WI38 (cell line): Measurements from ENCODE around the gene POLE.

ENCODE experiments used
- H3K4me3 ChIP-seq: 2 replicates; pipeline ENCODE4 v1.5.1; 2011; ENCODE audit warnings: low read depth, mild to moderate bottlenecking, control low read depth, low read length
- TF ChIP-seq, protein P1 (sequence below): IDR thresholded peaks from 2 replicates; pipeline ENCODE4 v1.5.1; 2012; ENCODE audit warnings: low read depth, mild to moderate bottlenecking, control low read depth, low read length

Gene POLE

DNA sequence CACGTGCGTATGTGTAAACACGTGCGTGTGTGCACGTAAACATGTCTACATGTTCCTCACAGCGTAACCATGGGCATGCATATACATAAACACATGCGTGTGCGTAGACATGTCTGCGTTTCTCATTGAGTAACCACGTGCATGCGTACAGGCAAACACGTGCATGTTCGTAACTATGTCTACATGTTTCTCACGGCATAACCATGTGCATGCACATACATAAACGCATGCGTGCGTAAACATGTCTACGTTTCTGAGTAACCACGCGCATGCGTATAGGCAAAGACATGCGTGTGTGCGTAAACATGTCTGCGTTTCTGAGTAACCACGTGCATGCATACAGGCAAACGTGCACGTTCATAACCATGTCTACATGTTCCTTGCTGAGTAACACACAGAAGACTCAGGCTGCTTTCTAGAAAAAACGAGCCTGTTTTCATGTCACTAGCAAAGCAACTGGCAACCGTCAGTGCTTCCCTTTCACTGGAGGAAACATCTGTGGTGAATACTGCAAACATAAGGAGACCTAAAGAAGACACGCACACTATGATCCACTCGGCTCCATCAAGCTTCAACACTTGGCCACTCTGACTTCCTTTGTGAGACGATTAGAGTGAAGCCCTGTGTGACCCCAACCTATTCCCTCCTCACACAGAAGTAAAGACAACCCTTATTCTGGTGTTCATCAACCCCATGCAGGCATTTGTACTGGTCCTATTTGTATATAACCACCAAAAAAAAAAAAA, 28.8 kb downstream of the POLE start:
- TF ChIP-seq, protein P1, sequence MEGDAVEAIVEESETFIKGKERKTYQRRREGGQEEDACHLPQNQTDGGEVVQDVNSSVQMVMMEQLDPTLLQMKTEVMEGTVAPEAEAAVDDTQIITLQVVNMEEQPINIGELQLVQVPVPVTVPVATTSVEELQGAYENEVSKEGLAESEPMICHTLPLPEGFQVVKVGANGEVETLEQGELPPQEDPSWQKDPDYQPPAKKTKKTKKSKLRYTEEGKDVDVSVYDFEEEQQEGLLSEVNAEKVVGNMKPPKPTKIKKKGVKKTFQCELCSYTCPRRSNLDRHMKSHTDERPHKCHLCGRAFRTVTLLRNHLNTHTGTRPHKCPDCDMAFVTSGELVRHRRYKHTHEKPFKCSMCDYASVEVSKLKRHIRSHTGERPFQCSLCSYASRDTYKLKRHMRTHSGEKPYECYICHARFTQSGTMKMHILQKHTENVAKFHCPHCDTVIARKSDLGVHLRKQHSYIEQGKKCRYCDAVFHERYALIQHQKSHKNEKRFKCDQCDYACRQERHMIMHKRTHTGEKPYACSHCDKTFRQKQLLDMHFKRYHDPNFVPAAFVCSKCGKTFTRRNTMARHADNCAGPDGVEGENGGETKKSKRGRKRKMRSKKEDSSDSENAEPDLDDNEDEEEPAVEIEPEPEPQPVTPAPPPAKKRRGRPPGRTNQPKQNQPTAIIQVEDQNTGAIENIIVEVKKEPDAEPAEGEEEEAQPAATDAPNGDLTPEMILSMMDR = no peak
- no peak overlapping the region for H3K4me3 ChIP-seq

DNA sequence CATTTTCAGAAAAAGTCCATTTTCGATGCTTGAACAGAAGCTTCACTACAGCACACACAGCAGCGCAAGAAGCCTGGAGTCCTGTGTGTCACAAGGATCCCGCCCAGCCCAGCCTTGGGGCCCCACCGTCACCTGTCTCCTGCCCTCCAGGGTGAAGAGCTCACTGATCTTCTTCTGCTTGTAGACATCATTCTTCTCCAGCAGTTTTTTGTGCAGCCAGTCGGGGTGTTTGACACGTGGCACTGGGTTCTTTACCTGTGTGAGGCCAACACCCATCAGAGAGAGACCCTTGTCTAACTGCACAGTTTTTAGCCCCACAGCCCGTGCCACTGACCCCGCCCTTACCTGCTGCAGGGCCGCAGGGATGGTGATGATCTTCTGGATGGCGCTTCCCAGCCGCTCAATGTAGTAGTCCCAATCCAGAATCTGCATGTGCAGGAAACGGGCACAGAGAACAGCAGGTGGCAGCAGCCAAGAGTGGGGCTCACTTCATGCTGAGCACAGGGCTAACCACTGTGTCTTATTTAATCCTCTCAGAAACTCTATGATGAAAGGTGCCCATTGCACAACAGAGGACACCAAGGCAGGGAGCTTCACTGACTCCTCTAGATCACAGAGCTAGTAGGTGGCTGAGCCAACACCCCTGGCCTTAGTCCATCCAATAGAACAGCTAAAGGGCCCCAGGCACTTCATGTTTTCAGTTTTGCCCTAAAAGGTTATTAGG, 30.0 kb downstream of the POLE start:
- TF ChIP-seq, protein P1 = no peak
- H3K4me3 ChIP-seq = no peak overlapping the region

GRCh38 chr12:132653567-132654290, 33.4 kb downstream of the POLE start:
- no peak overlapping the region for H3K4me3 ChIP-seq
- TF ChIP-seq, protein P1 = no peak

DNA sequence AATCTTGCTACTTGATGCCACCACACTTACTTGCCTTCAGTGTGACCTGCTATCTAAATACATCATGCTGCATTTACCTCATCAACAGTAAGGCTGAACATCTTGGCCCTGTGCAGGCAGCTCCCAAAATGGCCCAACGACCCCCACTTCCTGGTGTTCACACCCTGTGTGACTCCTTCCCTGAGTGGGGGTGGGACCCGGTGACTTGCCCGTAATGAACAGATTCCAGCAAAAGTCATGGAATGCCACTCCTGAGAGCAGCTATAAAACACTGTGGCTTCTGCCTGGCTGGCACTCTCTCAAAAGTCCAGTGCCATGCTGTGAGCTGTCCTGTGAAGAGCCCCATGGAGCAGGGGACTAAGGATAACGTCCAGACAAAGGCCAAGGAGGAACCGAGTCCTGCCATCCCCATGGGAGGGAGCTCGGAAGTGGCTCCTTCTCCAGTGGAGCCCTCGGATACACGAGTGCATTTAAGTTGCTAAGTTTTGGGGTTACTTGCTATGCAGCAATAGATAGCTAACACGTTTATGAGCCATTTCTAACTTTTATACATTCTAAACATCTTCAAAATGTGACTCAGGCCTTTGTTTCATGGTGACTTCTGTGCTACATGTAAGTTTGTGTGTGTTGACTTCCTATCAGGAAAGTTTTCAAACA, 35.6 kb downstream of the POLE start:
- TF ChIP-seq, protein P1 = no peak
- no peak overlapping the region for H3K4me3 ChIP-seq

GRCh38 chr12:132649226-132649945, 37.8 kb downstream of the POLE start:
- TF ChIP-seq, protein P1 = no peak
- H3K4me3 ChIP-seq = no peak overlapping the region

DNA sequence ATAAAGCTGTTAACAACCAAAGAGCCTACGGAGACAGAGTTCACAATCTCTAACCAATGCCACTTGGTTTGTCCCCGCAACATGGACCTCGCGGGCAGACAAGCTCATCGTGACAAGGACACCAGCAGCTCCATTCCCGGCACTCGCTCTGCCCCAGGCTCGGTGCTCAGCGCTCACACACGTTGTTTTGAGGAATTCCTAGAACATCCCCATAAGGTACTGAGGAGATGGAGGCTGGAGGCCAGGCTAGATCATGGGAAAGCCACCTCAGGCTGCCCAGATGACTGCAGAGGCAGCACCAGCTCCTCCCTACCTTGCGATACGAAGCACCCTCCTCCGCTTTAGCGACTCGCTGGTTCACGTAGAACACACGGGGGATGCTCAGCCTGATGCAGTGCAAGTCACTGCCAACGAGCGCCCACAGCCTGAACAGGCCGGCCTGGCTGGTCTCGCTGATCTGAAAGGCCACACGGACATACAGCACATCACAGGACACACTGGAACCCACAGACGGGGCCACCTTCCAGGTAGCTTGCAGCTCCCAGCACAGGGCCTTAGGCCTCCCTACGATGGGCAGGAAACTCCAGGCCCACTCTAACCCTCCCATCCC, 38.4 kb downstream of the POLE start:
- TF ChIP-seq, protein P1 = no peak

More for the DNA sequence above, 38.4 kb downstream of the POLE start:
- H3K4me3 ChIP-seq = no peak overlapping the region
